HL-60 (cell line): Measurements from ENCODE around the gene SPOUT1.

Experiments used
- DNase-seq, 2 experiments: peaks; one replicate each; pipeline ENCODE4 v3.0.0-alpha.2; 2010 to 2020; ENCODE audit warnings: low read depth in 1 of 2, low spot score in 1 of 2
- H3K27ac ChIP-seq: fragments of 250-450 bp; sonication (Bioruptor Pico); replicated peaks from 2 replicates; pipeline ENCODE4 v1.5.1; 2020; ENCODE audit warnings: mild to moderate bottlenecking, moderate library complexity
- H3K27me3 ChIP-seq: fragments of 250-450 bp; sonication (Bioruptor Pico); 2 replicates; pipeline ENCODE4 v1.5.1; 2021; ENCODE audit warnings: mild to moderate bottlenecking, moderate library complexity; ENCODE audit not compliant: insufficient read depth, poor library complexity, severe bottlenecking
- H3K4me3 ChIP-seq: replicated peaks from 2 replicates; pipeline ENCODE4 v1.5.1; 2011; ENCODE audit warnings: mild to moderate bottlenecking, control low read depth, low read length; ENCODE audit not compliant: insufficient read depth
- GABPA ChIP-seq: IDR thresholded peaks from 2 replicates; pipeline ENCODE4 v1.6.1; 2012; ENCODE audit warnings: low read depth
- POLR2AphosphoS5 ChIP-seq: IDR thresholded peaks from 2 replicates; pipeline ENCODE4 v1.6.1; 2012; ENCODE audit warnings: low read depth
- SPI1 ChIP-seq: IDR thresholded peaks from 2 replicates; pipeline ENCODE4 v1.6.1; 2012; ENCODE audit warnings: low read depth, mild to moderate bottlenecking, borderline replicate concordance
- TF ChIP-seq, protein P1 (sequence below): IDR thresholded peaks from one replicate; pipeline ENCODE4 v1.5.1; 2011; ENCODE audit warnings: low read length, control low read depth, inconsistent platforms; ENCODE audit not compliant: insufficient read depth
- TF ChIP-seq, protein P2 (sequence below): IDR thresholded peaks from 2 replicates; pipeline ENCODE4 v1.6.1; 2012; ENCODE audit warnings: low read depth; ENCODE audit not compliant: insufficient replicate concordance

Gene SPOUT1

DNA sequence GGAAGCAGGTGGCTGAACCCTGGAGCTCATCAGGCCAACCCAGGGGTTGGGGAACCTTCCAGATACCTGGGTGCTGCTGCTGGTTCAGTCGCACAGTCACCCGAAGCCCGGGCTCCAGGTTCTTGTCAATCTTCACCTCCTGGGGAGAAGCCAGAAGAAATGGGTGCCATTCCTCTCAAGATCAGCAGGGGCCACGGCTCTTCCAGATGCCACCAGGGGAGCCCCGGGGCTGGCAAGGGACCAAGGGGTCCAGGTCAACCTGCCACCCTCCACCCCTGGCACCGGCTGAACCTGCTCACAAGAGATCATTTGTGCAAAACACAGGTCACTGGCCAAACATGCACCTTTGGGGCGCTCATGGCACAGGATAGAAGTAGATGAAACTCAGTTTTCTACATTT lies 4.7 kb downstream of the SPOUT1 start:
- TF ChIP-seq GABPA (no peak), POLR2AphosphoS5 (no peak), SPI1 (no peak)
- TF ChIP-seq, protein P1, sequence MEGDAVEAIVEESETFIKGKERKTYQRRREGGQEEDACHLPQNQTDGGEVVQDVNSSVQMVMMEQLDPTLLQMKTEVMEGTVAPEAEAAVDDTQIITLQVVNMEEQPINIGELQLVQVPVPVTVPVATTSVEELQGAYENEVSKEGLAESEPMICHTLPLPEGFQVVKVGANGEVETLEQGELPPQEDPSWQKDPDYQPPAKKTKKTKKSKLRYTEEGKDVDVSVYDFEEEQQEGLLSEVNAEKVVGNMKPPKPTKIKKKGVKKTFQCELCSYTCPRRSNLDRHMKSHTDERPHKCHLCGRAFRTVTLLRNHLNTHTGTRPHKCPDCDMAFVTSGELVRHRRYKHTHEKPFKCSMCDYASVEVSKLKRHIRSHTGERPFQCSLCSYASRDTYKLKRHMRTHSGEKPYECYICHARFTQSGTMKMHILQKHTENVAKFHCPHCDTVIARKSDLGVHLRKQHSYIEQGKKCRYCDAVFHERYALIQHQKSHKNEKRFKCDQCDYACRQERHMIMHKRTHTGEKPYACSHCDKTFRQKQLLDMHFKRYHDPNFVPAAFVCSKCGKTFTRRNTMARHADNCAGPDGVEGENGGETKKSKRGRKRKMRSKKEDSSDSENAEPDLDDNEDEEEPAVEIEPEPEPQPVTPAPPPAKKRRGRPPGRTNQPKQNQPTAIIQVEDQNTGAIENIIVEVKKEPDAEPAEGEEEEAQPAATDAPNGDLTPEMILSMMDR = no peak
- TF ChIP-seq, protein P2, sequence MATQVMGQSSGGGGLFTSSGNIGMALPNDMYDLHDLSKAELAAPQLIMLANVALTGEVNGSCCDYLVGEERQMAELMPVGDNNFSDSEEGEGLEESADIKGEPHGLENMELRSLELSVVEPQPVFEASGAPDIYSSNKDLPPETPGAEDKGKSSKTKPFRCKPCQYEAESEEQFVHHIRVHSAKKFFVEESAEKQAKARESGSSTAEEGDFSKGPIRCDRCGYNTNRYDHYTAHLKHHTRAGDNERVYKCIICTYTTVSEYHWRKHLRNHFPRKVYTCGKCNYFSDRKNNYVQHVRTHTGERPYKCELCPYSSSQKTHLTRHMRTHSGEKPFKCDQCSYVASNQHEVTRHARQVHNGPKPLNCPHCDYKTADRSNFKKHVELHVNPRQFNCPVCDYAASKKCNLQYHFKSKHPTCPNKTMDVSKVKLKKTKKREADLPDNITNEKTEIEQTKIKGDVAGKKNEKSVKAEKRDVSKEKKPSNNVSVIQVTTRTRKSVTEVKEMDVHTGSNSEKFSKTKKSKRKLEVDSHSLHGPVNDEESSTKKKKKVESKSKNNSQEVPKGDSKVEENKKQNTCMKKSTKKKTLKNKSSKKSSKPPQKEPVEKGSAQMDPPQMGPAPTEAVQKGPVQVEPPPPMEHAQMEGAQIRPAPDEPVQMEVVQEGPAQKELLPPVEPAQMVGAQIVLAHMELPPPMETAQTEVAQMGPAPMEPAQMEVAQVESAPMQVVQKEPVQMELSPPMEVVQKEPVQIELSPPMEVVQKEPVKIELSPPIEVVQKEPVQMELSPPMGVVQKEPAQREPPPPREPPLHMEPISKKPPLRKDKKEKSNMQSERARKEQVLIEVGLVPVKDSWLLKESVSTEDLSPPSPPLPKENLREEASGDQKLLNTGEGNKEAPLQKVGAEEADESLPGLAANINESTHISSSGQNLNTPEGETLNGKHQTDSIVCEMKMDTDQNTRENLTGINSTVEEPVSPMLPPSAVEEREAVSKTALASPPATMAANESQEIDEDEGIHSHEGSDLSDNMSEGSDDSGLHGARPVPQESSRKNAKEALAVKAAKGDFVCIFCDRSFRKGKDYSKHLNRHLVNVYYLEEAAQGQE = no peak
- Histone ChIP-seq H3K4me3 (no peak overlapping the region), H3K27me3 (no peaks in the 10 kb centered on the region), H3K27ac (no peak overlapping the region)
- no peak for DNase-seq

DNA sequence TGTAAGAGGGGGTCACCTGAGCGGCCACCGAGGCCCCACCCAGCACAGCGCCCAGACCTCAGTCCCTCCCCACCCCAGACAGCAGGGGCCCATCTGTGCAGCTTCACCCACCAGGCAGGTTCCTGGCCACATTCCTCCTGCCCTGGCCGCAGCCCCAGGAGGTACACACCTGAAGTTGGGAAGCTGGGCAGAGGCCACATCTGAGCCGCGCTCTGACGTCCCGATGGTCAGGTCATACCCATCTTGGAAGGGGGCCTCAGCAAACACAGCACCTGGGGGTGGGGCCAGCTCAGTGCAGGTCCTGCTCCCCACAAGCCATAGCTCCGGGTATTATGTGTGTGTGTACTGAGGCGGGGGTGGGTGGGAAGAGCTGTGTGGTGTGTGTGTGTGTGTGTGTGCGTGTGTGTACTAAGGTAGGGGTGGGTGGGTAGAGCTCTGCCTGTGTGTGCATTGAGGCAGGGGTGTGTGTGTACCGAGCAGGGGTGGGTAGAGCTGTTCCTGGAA lies 5.6 kb downstream of the SPOUT1 start:
- TF ChIP-seq SPI1 = no peak
- TF ChIP-seq, protein P1 = no peak
- TF ChIP-seq, protein P2 = no peak
- no peak for TF ChIP-seq POLR2AphosphoS5
- TF ChIP-seq GABPA = no peak
- H3K4me3 ChIP-seq = no peak overlapping the region
- no peak for DNase-seq
- H3K27ac ChIP-seq = no peak overlapping the region
- H3K27me3 ChIP-seq = no peaks in the 10 kb centered on the region

DNA sequence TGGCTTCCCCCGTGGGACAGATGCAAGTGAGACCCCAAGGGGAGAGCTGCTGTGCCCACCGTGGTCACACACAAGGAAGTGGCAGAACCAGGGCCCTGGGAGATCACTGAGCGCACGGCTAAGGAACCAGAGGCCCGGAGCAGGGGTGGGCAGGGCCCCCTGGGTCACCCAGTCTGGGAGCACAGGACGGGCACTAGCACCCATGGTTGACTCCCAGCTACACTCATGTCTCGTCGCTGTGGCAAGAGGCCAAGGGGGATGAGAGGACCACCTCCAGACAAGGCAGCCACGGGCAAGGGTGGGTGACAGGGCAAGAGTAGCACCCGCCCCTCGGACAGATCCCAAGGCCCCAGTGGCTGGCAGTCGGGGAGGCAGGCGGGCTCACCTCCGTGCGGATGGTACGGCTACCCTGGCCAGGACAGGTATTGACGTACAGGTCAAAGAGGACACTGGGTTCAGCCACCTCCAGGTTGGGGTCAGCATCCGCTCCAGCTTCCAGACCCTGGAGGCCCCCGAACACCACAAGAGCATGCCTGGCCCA lies 6.2 kb downstream of the SPOUT1 start:
- DNase-seq = no peak
- Histone ChIP-seq H3K27me3 (no peaks in the 10 kb centered on the region), H3K4me3 (no peak overlapping the region), H3K27ac (no peak overlapping the region)
- TF ChIP-seq GABPA (no peak), POLR2AphosphoS5 (no peak), SPI1 (no peak)
- TF ChIP-seq, protein P1 = no peak
- TF ChIP-seq, protein P2 = no peak
